H1 (cell line): ENCODE measurements around the gene FAAP100. TPM values are rescaled to one million over a fixed set of nuclear protein-coding genes. Genes with fewer than 3 reads are reported as not detected.

ENCODE experiments used
- CTCF ChIA-PET: fragments of 300-600 bp; sonication (Branson Sonifier 250); formaldehyde crosslinking; loops from one replicate; lab custom pipeline; 2021; ENCODE audit not compliant: partially characterized antibody; lab: Charles Lee
- POLR2A ChIA-PET: fragments of 300-600 bp; sonication (Branson Sonifier 250); formaldehyde crosslinking; loops from one replicate; lab custom pipeline; 2021; ENCODE audit warnings: inconsistent platforms; ENCODE audit not compliant: partially characterized antibody; lab: Charles Lee
- DNase-seq, 2 experiments: peaks; one replicate each; pipeline versions ENCODE4 v3.0.0 to v3.0.0-alpha.2; 2010 to 2022; ENCODE audit warnings: low spot score in 2 of 2, low read depth in 1 of 2, mixed read lengths in 1 of 2
- FAIRE-seq: peaks from 2 replicates; lab custom pipeline; 2011; peaks lifted over from hg19 to GRCh38; lab: Jason Lieb, UNC
- H2AFZ ChIP-seq: 2 replicates; pipeline ENCODE4 v1.8.1; 2012; ENCODE audit warnings: low read length, inconsistent platforms
- H2AK5ac ChIP-seq: 2 replicates; pipeline ENCODE4 v1.6.1; 2013; ENCODE audit warnings: low read depth, low read length
- H2BK120ac ChIP-seq: replicated peaks from 2 replicates; pipeline ENCODE3; 2013; ENCODE audit warnings: low read depth, low read length, inconsistent platforms
- H2BK12ac ChIP-seq: 2 replicates; pipeline ENCODE4 v1.6.1; 2013; ENCODE audit warnings: low read depth, low read length
- H2BK15ac ChIP-seq: 2 replicates; pipeline ENCODE4 v1.6.1; 2013; ENCODE audit warnings: low read length
- H2BK20ac ChIP-seq: 2 replicates; pipeline ENCODE4 v1.6.1; 2013; ENCODE audit warnings: low read length
- H2BK5ac ChIP-seq: 2 replicates; pipeline ENCODE4 v1.6.1; 2013; ENCODE audit warnings: low read depth, low read length
- H3K14ac ChIP-seq: 2 replicates; pipeline ENCODE4 v1.6.1; 2013; ENCODE audit warnings: inconsistent platforms; ENCODE audit not compliant: insufficient read length
- H3K18ac ChIP-seq: 2 replicates; pipeline ENCODE4 v1.6.1; 2013; ENCODE audit warnings: low read length; ENCODE audit errors: extremely low read depth
- H3K23ac ChIP-seq: 2 replicates; pipeline ENCODE4 v1.6.1; 2013; ENCODE audit warnings: inconsistent platforms; ENCODE audit not compliant: insufficient read length
- H3K23me2 ChIP-seq: 2 replicates; pipeline ENCODE4 v1.6.1; 2013; ENCODE audit warnings: low read depth, low read length
- H3K27ac ChIP-seq: 2 replicates; pipeline ENCODE4 v1.6.1; 2011; ENCODE audit warnings: low read depth, low read length, inconsistent platforms
- H3K27me3 ChIP-seq, 4 experiments: replicated peaks in 1 of 4; 1 replicate in 1 of 4; 2 replicates in 3 of 4; pipeline versions ENCODE4 v1.6.1 to v1.8.1; 2011 to 2013; ENCODE audit warnings: low read length in 3 of 4, mild to moderate bottlenecking in 3 of 4, inconsistent platforms in 2 of 4, mixed read lengths in 2 of 4, moderate library complexity in 1 of 4; ENCODE audit not compliant: control insufficient read depth in 3 of 4, insufficient read depth in 3 of 4; ENCODE audit errors: extremely low read depth in 1 of 4
- H3K36me3 ChIP-seq, 4 experiments: 2 replicates each; pipeline versions ENCODE4 v1.6.1 to v1.8.1; 2011 to 2013; ENCODE audit warnings: mild to moderate bottlenecking in 4 of 4, low read length in 3 of 4, moderate library complexity in 2 of 4, control low read depth in 1 of 4, inconsistent platforms in 1 of 4; ENCODE audit not compliant: insufficient read depth in 4 of 4, control insufficient read depth in 2 of 4
- H3K4ac ChIP-seq: replicated peaks from 2 replicates; pipeline ENCODE3; 2013; ENCODE audit warnings: low read length, low read depth, mixed read lengths, inconsistent platforms; ENCODE audit not compliant: insufficient read length
- H3K4me1 ChIP-seq, 4 experiments: replicated peaks in 1 of 4; 1 replicate in 1 of 4; 2 replicates in 3 of 4; pipeline versions ENCODE4 v1.6.1 to v1.8.1; 2011 to 2013; ENCODE audit warnings: low read length in 3 of 4, inconsistent platforms in 2 of 4, mixed read lengths in 1 of 4; ENCODE audit not compliant: insufficient read depth in 4 of 4, control insufficient read depth in 3 of 4
- H3K4me2 ChIP-seq, 2 experiments: 2 replicates each; pipeline versions ENCODE4 v1.6.1 to v1.8.1; 2011 to 2013; ENCODE audit warnings: low read depth in 2 of 2, low read length in 2 of 2, control low read depth in 1 of 2, inconsistent platforms in 1 of 2, mild to moderate bottlenecking in 1 of 2; ENCODE audit not compliant: insufficient read depth in 1 of 2
- H3K4me3 ChIP-seq, 4 experiments: fragments of 200-600, 300-600 bp in 1 of 4; sonication (generic), shearing (Covaris generic), sonication (Bioruptor Twin) in 1 of 4; 2 replicates each; pipeline versions ENCODE4 v1.5.1 to v1.8.1; 2011 to 2016; ENCODE audit warnings: low read length in 4 of 4, low read depth in 3 of 4, control low read depth in 2 of 4, inconsistent platforms in 2 of 4, mild to moderate bottlenecking in 2 of 4, mixed read lengths in 1 of 4, moderate library complexity in 1 of 4; ENCODE audit not compliant: insufficient read depth in 2 of 4; ENCODE audit errors: extremely low read depth in 1 of 4
- H3K56ac ChIP-seq: replicated peaks from 2 replicates; pipeline ENCODE3; 2013; ENCODE audit warnings: low read depth, mild to moderate bottlenecking, mixed read lengths, low read length, inconsistent platforms; ENCODE audit not compliant: insufficient read length
- H3K79me1 ChIP-seq: 2 replicates; pipeline ENCODE4 v1.6.1; 2013; ENCODE audit warnings: low read depth, low read length, control low read depth
- H3K79me2 ChIP-seq, 2 experiments: 2 replicates each; pipeline versions ENCODE4 v1.6.1 to v1.8.1; 2012 to 2013; ENCODE audit warnings: low read length in 2 of 2, mild to moderate bottlenecking in 2 of 2, inconsistent platforms in 1 of 2; ENCODE audit not compliant: insufficient read depth in 2 of 2, control insufficient read depth in 1 of 2
- H3K9ac ChIP-seq, 4 experiments: replicated peaks in 1 of 4; 1 replicate in 1 of 4; 2 replicates in 3 of 4; pipeline versions ENCODE4 v1.6.1 to v1.8.1; 2011 to 2013; ENCODE audit warnings: low read depth in 3 of 4, low read length in 3 of 4, control low read depth in 2 of 4, mild to moderate bottlenecking in 2 of 4, moderate library complexity in 2 of 4, inconsistent platforms in 1 of 4; ENCODE audit errors: extremely low read depth in 1 of 4
- H3K9me3 ChIP-seq, 2 experiments: 2 replicates each; pipeline versions ENCODE4 v1.6.1 to v1.8.1; 2012 to 2013; ENCODE audit warnings: mild to moderate bottlenecking in 2 of 2, moderate library complexity in 2 of 2, control low read depth in 1 of 2, inconsistent platforms in 1 of 2, low read depth in 1 of 2, low read length in 1 of 2, mixed read lengths in 1 of 2; ENCODE audit not compliant: insufficient read depth in 2 of 2
- H4K20me1 ChIP-seq, 2 experiments: replicated peaks in 1 of 2; 2 replicates each; pipeline versions ENCODE3 to v1.8.1; 2011 to 2013; ENCODE audit warnings: inconsistent platforms in 2 of 2, low read length in 2 of 2, mild to moderate bottlenecking in 1 of 2; ENCODE audit not compliant: insufficient read depth in 2 of 2, control insufficient read depth in 1 of 2
- H4K5ac ChIP-seq: 2 replicates; pipeline ENCODE4 v1.6.1; 2013; ENCODE audit warnings: low read length, low read depth, mixed read lengths, inconsistent platforms; ENCODE audit not compliant: insufficient read length
- H4K8ac ChIP-seq: 2 replicates; pipeline ENCODE4 v1.8.0; 2013; ENCODE audit warnings: mild to moderate bottlenecking, moderate library complexity, low read length, inconsistent platforms; ENCODE audit not compliant: insufficient read depth; ENCODE audit errors: extremely low read depth
- H4K91ac ChIP-seq: replicated peaks from 2 replicates; pipeline ENCODE3; 2013; ENCODE audit warnings: low read length, mixed read lengths, inconsistent platforms; ENCODE audit not compliant: insufficient read length
- CTBP2 ChIP-seq: IDR thresholded peaks from 2 replicates; pipeline ENCODE4 v1.7.0; 2011; ENCODE audit warnings: borderline replicate concordance, mild to moderate bottlenecking, moderate library complexity, mixed read lengths, low read length; ENCODE audit not compliant: insufficient read depth, insufficient read length
- MAX ChIP-seq: IDR thresholded peaks from 2 replicates; pipeline ENCODE4 v1.6.1; 2012; ENCODE audit warnings: inconsistent platforms
- WGBS, 2 experiments: shearing (Covaris generic) in 1 of 2; methylation state at CpG; one replicate each; pipeline versions ENCODE4 v1.1.6 to v1.1.7; 2013 to 2015; ENCODE audit warnings: low lambda C conversion rate in 2 of 2, mixed read lengths in 2 of 2, inconsistent platforms in 1 of 2, low coverage in 1 of 2, missing lambda C conversion rate in 1 of 2; ENCODE audit not compliant: insufficient replicate concordance in 2 of 2, insufficient coverage in 1 of 2, insufficient read length in 1 of 2; ENCODE audit errors: extremely low coverage in 1 of 2, missing lambda C conversion rate in 1 of 2; 5-methylcytosine and 5-hydroxymethylcytosine counted together
- polyA plus RNA-seq, 7 experiments: library from polyadenylated mRNA; depleted of rRNA in 3 of 7; stranded (reverse) in 5 of 7; unstranded in 2 of 7; fragments of >200 nt in 5 of 7; fragments of 200-250 nt in 2 of 7; gene quantifications; 1 replicate in 5 of 7; 2 replicates in 1 of 7; 4 replicates in 1 of 7; pipeline versions ENCODE4 v1.2.1 to v1.2.3, GENCODE V29; 2011 to 2013; ENCODE audit warnings: missing spikeins in 2 of 7, mixed read lengths in 2 of 7
- total RNA-seq: library from RNA; stranded (reverse); fragmentation: NEBNext Ultra II Directional; extraction: Animal tissue kit (Norgen Biotek cat#: 25700); gene quantifications from 2 replicates; pipeline ENCODE4 v1.2.1, GENCODE V29; 2021

Gene FAAP100
- total and polyA plus RNA-seq, 2 of the 8 experiments (the other 6 are each of a cell fraction or from before 2014, with no cell fraction given): 23.2 to 41.8 TPM

DNA sequence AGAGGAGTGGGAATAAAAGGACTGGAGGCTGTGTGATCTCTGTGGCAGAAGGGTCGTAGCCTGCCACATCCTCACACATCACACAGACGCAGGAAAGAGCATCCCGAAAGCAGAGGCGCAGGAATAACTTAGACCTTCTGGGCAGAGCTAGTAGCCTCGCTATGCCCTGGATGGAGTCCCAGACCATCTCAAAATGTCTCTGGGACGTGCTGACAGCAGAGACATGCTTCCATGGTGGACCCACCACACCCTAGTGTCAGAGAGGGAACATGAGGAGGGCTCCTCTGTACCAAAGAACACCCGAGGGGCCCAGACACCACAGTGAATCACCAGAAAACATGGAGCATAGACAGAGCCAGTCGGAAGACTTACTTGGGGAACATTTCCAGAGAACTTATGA is 29.6 kb upstream of the FAAP100 start:
- no peak overlapping the region for H4K5ac ChIP-seq
- no peak overlapping the region for H3K18ac ChIP-seq
- H3K27ac ChIP-seq: no peak overlapping the region
- H3K23ac ChIP-seq: no peak overlapping the region
- no peak overlapping the region for H2BK120ac ChIP-seq
- no peak overlapping the region for H3K4ac ChIP-seq
- H3K79me2 ChIP-seq: 0 out of 4 replicates have a peak, but pooled peaks cover 0 to 2% of the 10 kb centered on the region in 2 experiments
- DNase-seq (no peak), FAIRE-seq (no peak)
- WGBS, 2 experiments: 92% methylated on average over 8 of the region's 8 CpGs; no CpG with 5 or more reads in 1 of the 2 experiments
- ChIA-PET CTCF (interaction anchor here (0.5 to 5.1 kb wide), 3 partner anchors 19 to 52 kb away, joined by 3 to 31 read pairs (median 3); no protein-coding TSS in a partner anchor), POLR2A (interaction anchor here (1.1 to 3.1 kb wide), 3 partner anchors 11 to 16 kb away, joined by 3 to 14 read pairs (median 6); no protein-coding TSS in a partner anchor)
- H3K23me2 ChIP-seq: no peaks in the 10 kb centered on the region
- no peak overlapping the region for H3K4me2 ChIP-seq
- no peak overlapping the region for H2BK12ac ChIP-seq
- H3K4me1 ChIP-seq: no peaks in the 10 kb centered on the region
- H3K14ac ChIP-seq: no peak overlapping the region
- H2AK5ac ChIP-seq: no peak overlapping the region
- H3K79me1 ChIP-seq: peaks cover 5% of the 10 kb centered on the region
- H4K91ac ChIP-seq: no peak overlapping the region
- no peak overlapping the region for H3K9ac ChIP-seq
- no peak overlapping the region for H2BK20ac ChIP-seq
- no peaks in the 10 kb centered on the region for H3K9me3 ChIP-seq
- H4K8ac ChIP-seq: no peak overlapping the region
- peaks cover 12 to 13% of the 10 kb centered on the region in 2 experiments for H4K20me1 ChIP-seq
- H3K27me3 ChIP-seq: no peaks in the 10 kb centered on the region
- no peak overlapping the region for H2BK5ac ChIP-seq
- no peak overlapping the region for H2BK15ac ChIP-seq
- no peak overlapping the region for H3K56ac ChIP-seq
- H3K36me3 ChIP-seq: peaks cover 7 to 24% (median 21%) of the 10 kb centered on the region in 4 experiments
- no peak overlapping the region for H3K4me3 ChIP-seq
- TF ChIP-seq CTBP2: no peak
- no peak for TF ChIP-seq MAX
- H2AFZ ChIP-seq: no peak overlapping the region
